GM12873 (cell line): ENCODE results near the gene RTP5.
A peak's percentile ranks its signal among the peaks of the same experiment; 100 is the strongest.

Experiments used
- TF ChIP-seq, protein P1 (sequence below): IDR thresholded peaks from 2 replicates; pipeline ENCODE4 v1.5.1; 2012; ENCODE audit warnings: low read depth, mild to moderate bottlenecking, moderate library complexity, low read length, control low read depth; ENCODE audit not compliant: insufficient read depth; ENCODE audit errors: missing control alignments

The RTP5 gene

DNA sequence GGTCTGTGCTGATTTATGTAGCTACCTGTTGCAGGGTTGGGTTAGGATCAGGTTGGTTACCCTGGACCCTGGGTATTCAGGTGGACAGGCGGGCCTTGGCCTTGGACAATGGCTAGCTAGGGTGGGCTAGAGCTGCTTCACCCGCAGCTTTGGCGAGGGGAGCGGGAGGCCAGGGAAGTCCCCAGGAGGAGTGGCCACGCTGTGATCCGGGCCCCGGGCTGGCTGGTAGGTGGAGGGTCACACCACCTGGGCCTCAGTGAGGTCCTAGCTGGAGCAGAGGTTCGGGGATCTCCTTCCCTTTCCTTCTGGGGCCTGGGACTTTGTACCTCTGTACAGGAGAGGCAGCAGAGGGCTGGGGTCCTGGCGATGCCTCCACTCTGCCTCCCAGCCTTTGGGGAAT is 9.8 kb downstream of the RTP5 start:
- TF ChIP-seq, protein P1, sequence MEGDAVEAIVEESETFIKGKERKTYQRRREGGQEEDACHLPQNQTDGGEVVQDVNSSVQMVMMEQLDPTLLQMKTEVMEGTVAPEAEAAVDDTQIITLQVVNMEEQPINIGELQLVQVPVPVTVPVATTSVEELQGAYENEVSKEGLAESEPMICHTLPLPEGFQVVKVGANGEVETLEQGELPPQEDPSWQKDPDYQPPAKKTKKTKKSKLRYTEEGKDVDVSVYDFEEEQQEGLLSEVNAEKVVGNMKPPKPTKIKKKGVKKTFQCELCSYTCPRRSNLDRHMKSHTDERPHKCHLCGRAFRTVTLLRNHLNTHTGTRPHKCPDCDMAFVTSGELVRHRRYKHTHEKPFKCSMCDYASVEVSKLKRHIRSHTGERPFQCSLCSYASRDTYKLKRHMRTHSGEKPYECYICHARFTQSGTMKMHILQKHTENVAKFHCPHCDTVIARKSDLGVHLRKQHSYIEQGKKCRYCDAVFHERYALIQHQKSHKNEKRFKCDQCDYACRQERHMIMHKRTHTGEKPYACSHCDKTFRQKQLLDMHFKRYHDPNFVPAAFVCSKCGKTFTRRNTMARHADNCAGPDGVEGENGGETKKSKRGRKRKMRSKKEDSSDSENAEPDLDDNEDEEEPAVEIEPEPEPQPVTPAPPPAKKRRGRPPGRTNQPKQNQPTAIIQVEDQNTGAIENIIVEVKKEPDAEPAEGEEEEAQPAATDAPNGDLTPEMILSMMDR, result no peak

DNA sequence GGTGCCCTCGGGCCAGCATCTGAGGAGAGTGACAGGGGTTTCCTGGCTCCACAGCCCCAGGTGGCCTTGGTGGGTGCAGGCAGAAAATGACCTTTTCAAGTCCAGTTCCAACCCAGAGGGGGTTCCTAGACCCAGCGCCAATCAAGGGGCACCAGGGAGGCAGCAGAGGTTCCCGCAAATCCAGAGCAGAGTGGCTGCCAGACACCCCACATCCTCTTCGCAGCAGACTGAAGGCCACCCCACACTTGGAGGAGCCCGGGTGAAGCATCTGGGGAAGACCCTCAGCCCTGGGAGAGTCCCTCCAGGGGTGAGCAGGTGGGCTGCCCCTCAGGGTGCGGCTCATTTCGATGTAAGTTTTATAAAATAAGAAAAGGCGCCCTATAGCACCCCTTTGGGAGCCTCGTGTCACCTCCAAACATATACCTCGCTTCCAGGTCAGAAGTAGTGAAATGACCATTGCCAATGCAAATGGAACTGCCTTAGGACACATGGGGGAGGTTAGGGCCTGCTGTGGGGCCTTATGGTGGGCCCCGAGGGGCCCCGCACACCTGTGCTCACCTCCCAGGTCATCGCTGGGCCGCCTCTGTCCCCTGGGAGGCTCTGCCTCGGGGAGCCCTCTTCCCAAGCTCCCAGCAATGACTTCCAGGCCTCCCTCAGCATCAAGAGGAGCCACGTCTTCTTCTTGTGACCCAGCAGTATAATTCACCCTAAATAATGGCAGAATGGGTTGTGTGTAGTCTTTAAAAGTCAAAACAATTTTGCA is 11.0 kb downstream of the RTP5 start:
- TF ChIP-seq, protein P1, result no peak

DNA sequence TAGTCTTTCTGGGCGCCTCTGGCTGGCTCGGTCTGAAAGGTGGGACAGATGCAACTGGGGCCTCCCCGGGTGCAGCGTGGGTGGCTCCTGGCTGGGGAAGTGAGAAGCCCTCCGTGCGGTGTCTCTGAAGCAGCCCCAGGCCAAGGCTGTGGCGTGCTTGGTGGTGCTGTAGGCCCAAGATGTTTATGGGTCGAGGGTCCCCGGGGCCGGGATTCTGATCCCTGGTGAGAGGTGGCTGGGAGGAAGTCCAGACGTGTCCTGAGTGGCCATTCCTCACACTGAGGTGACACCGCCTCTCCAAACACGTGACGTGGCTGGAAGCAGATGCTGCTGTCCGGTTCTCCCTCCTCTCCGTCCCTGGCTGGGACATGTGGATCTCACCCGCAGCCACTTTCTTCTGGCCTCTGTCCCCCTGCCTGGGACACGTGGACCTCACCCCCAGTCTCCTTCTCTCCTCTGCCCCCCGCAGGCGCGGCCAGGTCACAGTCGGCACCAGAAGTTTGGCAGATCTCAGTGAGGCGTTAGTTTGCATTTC is 12.6 kb downstream of the RTP5 start:
- TF ChIP-seq, protein P1, result peak; percentile 47

DNA sequence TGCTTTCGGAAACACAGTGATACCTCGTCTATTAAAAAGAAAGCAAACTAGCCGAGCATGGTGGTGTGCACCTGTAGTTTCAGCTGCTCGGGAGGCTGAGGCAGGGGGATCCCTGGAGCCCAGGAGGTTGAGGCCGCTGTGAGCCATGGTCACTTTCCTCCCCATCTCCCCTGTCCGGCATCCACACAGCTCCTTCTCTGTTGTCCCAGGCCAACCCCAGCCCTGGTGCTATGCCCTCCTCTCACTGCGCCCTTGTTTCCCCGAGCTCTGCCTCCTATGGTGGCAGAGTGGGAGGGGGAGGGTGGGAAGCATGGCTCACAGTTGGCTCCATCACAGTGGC is 15.4 kb downstream of the RTP5 start:
- TF ChIP-seq, protein P1, result no peak

DNA sequence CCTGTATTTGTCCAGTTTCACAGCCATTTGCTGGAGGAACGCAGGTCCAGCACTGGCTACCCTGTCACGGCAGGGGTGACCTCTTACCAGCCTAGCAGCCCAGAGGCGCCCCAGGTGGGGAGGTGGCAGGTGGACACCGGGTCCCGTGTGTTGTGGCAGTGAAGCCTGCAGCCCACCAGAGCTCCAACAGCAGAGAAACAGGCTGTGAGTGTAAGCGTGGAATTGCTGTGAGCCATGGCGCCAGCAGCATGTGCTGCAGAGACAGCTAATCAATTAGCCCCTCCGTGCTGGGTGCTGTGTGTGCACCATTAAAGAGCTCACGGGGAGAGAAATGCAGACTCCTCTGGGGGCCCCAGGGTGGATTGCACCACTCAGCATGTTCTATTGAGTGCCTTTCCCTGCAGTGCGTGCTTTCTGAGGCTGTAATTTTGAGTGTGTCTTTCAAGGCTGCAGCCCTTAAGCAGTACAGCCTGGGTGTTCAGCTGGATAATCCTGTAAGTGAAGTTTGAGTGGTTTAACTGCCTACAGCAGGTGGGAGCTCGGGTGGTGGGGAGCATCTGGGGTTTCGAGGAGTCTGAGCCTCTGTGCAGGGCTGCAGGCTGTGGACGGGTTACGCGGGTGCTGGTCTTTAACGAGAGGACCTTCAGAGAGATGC is 15.9 kb downstream of the RTP5 start:
- TF ChIP-seq, protein P1, result no peak

DNA sequence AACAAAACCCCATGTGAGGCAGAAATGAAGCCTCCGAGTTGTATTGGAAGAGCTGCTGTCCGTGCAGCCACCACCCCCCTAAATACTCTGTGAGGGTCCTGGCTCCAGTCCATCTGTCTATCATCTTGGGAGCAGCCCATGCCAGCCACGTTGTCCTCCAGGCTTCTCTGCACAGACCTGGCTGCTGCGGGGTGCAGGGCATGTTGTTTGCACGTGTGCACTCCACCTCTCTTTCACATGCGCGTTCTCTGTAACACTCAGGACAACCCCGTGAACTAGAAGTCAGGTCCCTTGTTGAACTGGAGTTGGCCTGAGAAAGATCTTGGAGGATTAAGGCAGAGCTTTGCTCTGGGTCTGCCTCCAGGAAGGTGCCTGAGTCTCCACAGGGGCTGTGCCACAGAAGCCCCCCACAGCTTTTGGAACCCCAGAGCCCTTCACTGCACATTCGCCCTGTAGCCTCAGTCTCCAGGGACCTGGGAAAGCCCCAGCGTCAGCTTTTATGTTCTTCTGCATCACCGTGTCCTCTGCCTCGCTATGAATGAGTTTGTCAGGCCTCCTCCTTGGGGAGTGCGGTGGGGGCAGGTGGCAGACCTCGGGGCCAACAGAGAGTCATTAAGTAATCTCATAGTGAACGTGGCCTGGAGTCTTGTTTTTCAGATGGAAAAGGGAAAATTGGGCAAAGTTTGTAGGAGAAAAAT is 16.6 kb downstream of the RTP5 start:
- TF ChIP-seq, protein P1, result no peak

DNA sequence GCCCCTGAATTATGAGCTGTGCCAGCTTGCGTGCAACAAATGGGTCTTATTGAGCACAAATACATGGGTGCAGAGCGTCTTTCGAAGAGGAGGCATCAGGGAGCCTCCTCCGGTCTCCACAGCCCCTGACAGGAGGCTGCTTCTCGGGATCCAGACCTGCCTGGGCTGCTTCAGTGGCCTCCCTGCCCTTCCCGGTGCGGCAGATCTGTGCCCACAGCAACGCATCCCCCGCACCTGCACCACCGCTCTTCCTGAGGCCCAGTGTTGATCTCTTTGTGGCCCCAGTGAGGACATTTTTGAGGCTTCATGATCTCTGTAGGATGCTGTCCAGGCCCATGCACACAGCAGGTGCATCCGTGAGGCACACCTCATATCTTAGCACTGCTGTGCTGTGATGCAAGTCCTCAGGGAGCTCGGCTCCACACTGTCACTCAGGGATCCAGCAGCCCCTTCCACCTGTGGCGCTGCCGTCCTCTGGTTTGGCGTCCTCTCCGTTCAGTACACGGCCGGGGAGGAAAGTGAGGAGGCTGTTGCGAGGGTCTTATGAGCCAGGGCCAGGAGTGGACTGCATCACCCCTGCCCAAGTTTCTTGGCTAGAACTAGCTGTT is 17.4 kb downstream of the RTP5 start:
- TF ChIP-seq, protein P1, result no peak
